ENCODE results near the gene OR52E2. TPM values are rescaled to one million over a fixed set of nuclear protein-coding genes. Genes with fewer than 3 reads are reported as not detected.

OR52E2 gene
- total RNA-seq: not detected

DNA sequence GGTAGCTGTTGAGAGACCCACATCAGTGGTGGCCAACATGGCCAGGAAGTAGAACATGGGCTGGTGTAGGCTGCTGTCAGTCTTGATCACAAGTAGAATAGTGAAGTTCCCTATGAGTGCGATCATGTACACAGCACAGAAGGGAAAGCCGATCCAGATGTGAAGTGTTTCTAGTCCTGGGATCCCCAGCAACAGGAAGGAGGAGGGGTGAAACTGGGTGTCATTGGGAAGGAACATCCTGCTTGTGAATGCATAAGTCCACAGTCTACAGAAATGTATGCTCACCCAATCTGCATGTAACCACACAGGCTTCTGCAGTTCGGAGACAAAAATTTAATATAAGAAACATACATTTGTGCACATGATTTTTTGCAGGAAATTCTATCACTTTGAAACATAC, at the start of gene OR52E2:
TSS of gene OR52E2 (minus strand) at position 237 of the 400 bp plus-strand sequence. CDS start at position 237, 0 bp downstream.
- Histone ChIP-seq H3K27me3 (no peaks in the 10 kb centered on the region), H3K9me3 (no peaks in the 10 kb centered on the region), H3K36me3 (no peaks in the 10 kb centered on the region), H3K4me3 (no peak within 1 kb of the TSS), H3K27ac (no peak within 1 kb of the TSS), H3K4me1 (no peaks in the 10 kb centered on the region)
- DNase-seq: no peak
- WGBS, 2 donors: 81 to 86% methylated on average over 3 of the region's 3 CpGs
- no peak for TF ChIP-seq POLR2A (IDR thresholded peaks at IDR 0.05)
- TF ChIP-seq, protein P1, sequence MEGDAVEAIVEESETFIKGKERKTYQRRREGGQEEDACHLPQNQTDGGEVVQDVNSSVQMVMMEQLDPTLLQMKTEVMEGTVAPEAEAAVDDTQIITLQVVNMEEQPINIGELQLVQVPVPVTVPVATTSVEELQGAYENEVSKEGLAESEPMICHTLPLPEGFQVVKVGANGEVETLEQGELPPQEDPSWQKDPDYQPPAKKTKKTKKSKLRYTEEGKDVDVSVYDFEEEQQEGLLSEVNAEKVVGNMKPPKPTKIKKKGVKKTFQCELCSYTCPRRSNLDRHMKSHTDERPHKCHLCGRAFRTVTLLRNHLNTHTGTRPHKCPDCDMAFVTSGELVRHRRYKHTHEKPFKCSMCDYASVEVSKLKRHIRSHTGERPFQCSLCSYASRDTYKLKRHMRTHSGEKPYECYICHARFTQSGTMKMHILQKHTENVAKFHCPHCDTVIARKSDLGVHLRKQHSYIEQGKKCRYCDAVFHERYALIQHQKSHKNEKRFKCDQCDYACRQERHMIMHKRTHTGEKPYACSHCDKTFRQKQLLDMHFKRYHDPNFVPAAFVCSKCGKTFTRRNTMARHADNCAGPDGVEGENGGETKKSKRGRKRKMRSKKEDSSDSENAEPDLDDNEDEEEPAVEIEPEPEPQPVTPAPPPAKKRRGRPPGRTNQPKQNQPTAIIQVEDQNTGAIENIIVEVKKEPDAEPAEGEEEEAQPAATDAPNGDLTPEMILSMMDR (IDR thresholded peaks at IDR 0.05): no peak
- intact Hi-C loops (cut with DNase I): no loop called here

DNA sequence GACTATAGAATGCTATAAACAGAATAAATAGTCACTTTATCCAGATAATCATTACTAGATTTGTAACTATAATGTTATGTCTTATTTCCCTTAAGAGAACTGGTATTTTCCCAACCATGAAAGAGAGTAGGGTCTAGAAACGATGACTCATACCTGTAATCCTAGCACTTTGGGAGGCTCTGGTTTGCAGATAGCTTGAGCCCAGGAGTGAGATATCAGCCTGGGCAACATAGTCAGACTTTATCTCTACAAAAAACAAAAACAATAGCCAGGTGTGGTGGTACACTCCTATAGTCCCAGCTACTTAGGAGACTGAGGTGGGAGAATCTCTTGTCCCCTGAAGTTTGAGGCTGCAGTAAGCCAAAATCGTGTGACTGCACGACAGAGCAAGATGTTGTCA, 47.9 kb upstream of the OR52E2 start:
- Histone ChIP-seq H3K4me3 (no peak overlapping the region), H3K9me3 (no peaks in the 10 kb centered on the region), H3K27ac (no peak overlapping the region), H3K4me1 (no peaks in the 10 kb centered on the region), H3K36me3 (no peaks in the 10 kb centered on the region), H3K27me3 (no peaks in the 10 kb centered on the region)
- DNase-seq: no peak
- intact Hi-C loops (cut with DNase I): no loop called here
- TF ChIP-seq, protein P1 (IDR thresholded peaks at IDR 0.05): no peak
- TF ChIP-seq POLR2A (IDR thresholded peaks at IDR 0.05): no peak
- 57 to 60% methylated on average over 3 of the region's 3 CpGs for WGBS, 2 donors

DNA sequence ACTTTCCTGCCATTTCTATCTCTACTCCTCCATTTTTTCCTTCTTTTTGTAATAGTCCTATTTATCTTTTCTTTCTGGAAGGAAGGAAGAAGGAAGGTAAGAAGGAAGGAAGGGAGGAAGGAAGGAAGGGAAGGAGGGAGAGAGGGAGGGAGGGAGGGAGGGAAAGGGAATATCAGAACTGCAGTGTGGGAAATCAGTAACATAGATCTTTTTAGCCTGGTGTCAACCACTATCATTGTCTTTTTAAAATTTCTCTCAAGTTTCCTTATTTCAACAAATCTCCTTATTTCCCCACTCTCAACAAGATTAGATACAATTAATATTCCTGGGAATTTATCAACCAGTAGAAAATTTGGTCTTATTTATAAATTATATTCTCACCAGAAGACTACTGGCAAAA, 43.6 kb upstream of the OR52E2 start:
- Histone ChIP-seq H3K36me3 (no peaks in the 10 kb centered on the region), H3K4me3 (no peak overlapping the region), H3K9me3 (no peaks in the 10 kb centered on the region), H3K27ac (no peak overlapping the region), H3K4me1 (no peaks in the 10 kb centered on the region), H3K27me3 (no peaks in the 10 kb centered on the region)
- DNase-seq: no peak
- no peak for TF ChIP-seq POLR2A (IDR thresholded peaks at IDR 0.05)
- TF ChIP-seq, protein P1 (IDR thresholded peaks at IDR 0.05): no peak
- intact Hi-C loops (cut with DNase I): no loop called here

DNA sequence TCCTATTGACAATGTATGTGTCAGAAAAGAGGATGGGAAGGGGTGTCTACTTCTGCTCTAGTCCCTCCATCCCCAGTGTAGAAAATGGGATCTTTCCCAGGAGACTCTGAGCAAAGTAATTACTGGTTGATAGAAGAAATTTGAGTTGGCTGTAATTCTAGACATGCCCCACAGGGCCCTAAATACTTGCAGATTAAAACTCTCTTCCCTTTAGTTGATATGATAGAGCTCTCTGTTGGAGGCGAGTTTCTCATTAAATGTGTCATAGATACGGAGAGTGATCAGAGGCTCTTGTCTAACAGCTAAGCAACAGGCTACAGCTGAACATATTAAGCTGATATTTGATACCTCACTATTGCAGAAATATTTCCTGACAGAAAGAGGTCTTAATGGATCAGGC, 42.8 kb upstream of the OR52E2 start:
- Histone ChIP-seq H3K27me3 (no peaks in the 10 kb centered on the region), H3K36me3 (no peaks in the 10 kb centered on the region), H3K9me3 (no peaks in the 10 kb centered on the region), H3K4me1 (no peaks in the 10 kb centered on the region), H3K4me3 (no peak overlapping the region), H3K27ac (no peak overlapping the region)
- DNase-seq: no peak
- intact Hi-C loops (cut with DNase I): no loop called here
- WGBS, 2 donors: 73 to 81% methylated on average over 2 of the region's 2 CpGs
- TF ChIP-seq, protein P1 (IDR thresholded peaks at IDR 0.05): no peak
- TF ChIP-seq POLR2A (IDR thresholded peaks at IDR 0.05): no peak

DNA sequence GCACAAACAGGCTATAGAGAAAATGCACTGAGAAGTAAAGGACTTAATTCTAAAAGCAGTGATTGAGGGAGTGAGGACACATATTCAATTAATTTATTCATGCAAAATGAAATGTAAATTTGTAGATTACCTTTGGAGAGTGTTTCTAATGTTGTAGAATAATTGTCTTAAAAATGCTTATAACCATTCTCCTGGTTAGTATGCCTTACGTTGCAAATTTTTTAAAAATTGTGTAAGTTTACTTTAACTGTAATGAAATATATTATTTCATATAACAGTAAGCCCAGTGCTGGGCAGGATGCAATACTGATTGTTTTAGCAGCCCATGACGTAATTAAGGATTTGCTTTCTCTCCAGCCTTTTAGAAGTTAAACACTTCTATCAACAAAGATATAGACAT, 36.6 kb upstream of the OR52E2 start:
- no peak for DNase-seq
- H3K27ac ChIP-seq: no peak overlapping the region
- H3K9me3 ChIP-seq: no peaks in the 10 kb centered on the region
- no peaks in the 10 kb centered on the region for H3K4me1 ChIP-seq
- no peak overlapping the region for H3K4me3 ChIP-seq
- H3K27me3 ChIP-seq: no peaks in the 10 kb centered on the region
- no peaks in the 10 kb centered on the region for H3K36me3 ChIP-seq
- TF ChIP-seq, protein P1 (IDR thresholded peaks at IDR 0.05): no peak
- no peak for TF ChIP-seq POLR2A (IDR thresholded peaks at IDR 0.05)
- WGBS, 2 donors: 60 to 62% methylated on average over 2 of the region's 2 CpGs
- intact Hi-C loops (cut with DNase I): no loop called here

Data from esophagus squamous epithelium (tissue), 5 donors.